Dermis blood vessel endothelial cell (primary cell): ENCODE measurements around the gene B4GALT3. TPM values are rescaled to one million over a fixed set of nuclear protein-coding genes. Genes with fewer than 3 reads are reported as not detected.

Source experiments
- DNase-seq: peaks from one replicate; pipeline ENCODE4 v3.0.0; 2010
- total RNA-seq: library from RNA; depleted of rRNA; stranded (reverse); fragments of >200 nt; gene quantifications from 2 replicates; pipeline ENCODE4 v1.2.3, GENCODE V29; 2014

Gene B4GALT3
- total RNA-seq, 1 donor from 2014 or later: 24.8 TPM

DNA sequence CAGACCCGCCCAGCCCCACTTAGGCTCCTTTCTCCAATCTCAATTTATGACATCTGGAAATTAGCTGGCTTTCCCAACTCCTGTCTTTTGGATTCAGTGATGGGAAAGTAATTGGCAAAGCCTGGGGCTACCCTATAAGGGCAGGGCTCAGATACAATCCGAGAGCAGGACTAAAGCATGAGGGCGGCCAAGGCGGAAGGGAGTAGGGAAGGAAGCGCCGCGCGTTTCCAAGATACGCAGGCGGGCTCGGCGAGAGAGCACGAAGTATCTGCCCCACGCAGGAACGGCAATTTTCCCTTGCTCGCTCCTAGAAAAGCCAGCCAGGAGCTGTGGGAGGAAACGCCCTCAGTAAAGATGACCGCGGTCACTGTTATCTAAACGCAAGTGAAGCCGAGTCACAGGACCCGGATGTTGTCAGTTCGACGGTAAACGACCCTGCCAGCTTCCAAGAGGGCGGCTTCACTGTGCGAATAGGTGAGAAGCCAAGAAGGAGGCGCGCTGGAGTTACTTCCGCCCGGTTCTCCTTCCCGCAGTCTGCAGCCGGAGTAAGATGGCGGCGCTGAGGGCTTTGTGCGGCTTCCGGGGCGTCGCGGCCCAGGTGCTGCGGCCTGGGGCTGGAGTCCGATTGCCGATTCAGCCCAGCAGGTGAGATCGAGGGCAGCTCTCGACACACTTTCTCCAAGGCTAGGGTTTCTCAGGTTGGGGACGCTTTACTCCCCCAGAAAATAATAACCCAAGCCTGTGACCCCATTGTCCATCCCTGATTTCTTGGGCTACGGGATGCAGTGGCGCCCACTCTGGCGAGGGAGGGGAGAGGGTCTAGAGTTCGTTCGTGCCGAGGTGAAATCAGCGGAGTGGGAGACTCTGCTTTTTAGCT is 24.8 kb upstream of the B4GALT3 start, which contains the start of gene NDUFS2:
TSS of gene NDUFS2 (plus strand) at position 532 of the 877 bp plus-strand sequence. CDS start at position 551, 19 bp downstream.
- peak; percentile 100 for DNase-seq

DNA sequence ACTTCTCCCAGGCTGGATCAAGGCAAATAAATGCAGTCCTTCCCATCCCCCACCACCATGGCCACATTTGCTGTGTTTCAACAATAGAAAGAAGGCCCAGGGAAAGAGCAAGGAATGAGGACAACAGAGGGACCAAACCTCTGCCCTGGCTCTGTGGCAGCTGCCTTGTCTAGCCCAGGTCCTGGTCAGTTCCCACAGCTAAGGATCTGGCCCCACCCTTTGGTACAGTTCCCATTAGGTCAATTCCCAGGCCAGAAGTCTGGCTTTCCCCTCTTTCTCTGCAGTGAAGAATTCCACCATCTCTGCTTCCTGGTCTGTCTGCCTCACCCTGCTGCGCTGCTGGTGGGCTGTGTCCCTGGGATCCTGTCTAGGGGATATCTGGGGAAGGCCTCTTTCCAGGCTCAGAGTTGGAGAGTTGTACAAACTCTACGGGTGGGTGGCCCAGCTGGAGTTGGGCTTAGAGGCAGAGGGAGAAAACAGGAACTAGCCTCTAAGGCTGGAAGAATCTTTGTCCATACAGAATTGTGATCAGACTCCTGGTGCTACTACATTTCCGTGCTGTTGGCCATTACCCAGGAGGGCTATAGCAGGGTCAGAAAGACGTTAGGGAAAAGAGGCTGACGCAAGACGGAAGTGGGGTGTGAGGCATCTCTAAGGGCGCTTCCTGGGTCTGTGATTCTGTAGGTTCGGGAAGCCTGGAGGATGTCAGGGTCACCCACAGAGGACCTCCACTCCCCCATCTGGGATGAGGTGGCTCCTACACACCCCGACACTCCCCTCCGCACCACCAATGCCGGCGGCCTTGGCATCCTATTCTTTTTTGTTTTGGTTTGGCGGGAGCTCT is 23.9 kb upstream of the B4GALT3 start:
- peak; percentile 79 for DNase-seq

DNA sequence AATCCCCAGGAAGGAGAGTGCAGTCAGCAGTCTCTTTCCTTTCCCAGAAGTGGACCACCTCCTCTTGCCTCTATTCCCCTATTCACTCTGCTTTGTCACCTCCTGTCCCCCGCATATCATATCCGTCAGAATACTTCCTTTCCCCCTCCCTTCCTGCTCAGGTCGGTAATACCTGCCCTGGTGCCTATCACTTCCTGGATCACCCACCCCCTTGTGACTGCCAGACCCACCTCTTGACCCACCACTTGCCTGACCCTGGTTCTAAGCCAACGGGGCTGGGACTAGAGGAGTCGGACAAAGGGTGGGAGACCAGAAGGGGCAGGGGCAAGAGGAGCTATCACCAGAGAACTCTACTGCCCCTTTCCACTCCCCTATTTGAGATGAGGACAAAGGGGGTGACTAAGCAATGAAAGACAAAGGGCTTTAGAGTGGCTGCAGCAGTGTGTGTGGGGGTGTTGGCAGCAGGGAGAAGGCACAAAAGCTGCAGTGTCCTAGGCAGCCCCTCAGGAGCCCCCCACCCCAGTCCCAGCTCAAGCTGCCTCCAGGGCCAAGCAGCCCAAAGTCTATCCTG is 23.2 kb upstream of the B4GALT3 start:
- DNase-seq: peak; percentile 67

DNA sequence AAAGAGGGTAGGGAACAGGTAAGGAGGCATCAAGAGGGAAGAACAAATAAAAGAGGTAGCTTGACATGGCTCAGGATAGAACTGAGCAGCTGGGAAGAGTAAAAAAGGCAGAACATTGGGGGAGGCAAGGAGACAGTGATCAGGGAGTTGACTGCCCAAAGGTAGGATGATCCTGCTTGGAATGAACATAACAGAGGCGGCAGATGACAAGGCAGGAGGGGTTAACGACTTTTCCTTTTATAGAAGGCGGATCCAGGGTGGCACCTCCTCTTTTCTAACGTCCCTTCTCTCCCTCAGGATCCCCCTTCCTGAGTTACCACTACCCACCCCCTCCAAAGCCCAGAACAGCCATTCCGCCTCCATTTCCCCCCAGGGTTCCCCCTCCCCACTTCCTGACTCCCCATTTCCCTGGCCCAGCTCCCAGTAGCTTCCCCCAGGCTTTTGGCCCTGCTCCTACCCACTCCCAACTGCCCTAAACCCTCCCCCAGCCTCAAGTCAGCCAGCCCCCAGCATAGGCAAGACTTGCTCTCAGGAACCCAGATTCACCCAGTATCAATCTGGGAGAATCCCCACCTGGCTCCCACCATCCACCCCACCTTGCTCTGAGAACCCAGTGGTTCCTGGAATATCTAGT is 22.3 kb upstream of the B4GALT3 start:
- DNase-seq: peak; percentile 41

DNA sequence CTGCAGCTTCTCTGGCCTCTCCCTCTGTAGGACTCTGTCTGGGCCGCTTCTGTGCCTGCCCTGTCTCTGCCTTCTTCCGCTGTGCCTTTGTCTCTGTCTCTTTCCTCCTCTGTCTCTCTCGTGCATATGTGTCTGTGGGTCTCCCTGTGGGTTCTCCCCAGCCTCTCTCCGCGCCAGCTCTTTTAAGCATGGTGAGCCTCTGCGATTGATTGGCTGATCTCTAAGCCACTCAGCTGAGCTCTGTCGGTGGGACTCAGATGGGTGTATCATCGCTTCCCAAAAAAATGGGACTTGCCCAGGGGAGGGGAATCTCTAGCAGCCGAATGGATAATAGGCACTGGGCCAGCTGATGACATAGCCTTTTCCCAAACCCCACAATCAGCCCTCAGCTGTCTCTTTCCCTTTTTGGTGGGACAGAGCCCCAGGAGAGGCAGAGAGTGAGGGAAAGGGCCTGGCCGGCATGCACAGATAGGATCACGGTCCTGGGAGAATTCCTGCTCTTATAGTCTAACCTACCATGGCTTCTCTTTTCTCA is 21.7 kb upstream of the B4GALT3 start, which contains the start of gene ADAMTS4:
TSS of gene ADAMTS4 (minus strand) at position 158 of the 535 bp plus-strand sequence. CDS start 427 bp downstream, outside the sequence.
- DNase-seq: peak; percentile 79

DNA sequence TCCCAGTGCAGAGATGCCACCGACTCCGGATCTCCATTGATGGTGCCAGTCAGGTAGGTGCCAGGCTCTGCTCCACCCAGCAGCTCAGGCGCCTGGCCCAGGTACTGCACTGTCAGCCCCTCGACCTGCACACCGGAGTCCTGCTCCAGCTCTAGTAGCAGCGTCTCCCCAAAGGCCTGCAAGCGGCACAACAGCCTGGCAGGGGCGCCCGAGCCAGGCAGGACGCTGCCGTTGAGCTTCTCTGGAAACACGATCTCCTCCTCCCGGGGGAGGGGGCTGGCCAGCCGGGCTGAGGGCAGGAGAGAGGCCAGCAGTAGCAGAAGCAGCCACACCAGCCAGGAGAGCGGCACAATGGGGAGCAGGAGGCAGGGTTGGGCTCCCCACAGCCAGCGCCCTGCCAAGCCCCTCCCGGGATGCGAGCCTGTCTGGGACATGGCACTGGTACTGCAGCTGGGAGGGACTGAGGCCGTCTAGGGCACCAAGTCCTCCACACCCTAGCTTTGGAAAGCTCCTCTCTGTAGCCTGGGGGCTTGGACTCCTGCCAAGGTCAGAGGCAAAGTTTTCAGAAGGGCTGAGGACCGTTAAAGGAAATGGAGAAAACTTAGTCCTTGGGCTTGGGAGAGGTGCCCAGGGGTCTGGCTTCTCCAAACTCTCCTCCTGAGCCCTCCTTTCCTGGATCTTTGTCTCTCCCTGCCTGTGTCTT is 21.0 kb upstream of the B4GALT3 start:
- peak; percentile 61 for DNase-seq

DNA sequence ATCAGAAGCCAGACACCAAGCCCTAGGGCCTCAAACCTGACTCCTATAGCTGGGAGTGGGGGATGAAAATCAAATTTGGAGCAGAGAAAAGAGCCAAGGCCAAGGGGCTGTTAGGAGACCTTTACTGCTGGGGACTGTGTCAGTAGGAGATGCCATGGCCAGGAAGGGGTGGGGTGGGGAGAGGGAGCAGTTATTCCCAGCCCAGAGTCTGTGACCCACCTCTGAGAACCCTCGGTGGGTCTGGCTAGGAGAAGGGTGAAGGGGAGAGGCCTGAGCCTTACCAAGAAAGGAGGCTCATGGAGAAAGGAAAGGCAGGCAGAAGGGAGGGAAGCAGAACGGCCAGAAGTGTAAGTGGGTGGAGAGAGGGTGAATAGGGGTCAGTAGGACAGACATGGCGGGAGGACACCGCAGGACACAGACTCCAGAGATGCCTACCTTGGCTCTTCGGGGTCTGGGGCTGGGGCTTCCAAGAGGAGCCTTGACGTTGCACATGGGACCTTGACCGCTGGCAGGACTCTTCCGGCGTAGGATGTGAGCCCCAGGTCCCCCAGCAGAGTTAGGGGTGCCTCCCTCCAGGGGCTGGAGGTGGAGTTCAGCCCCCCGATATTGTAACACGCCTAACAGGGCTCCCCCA is 20.4 kb upstream of the B4GALT3 start:
- DNase-seq: no peak

DNA sequence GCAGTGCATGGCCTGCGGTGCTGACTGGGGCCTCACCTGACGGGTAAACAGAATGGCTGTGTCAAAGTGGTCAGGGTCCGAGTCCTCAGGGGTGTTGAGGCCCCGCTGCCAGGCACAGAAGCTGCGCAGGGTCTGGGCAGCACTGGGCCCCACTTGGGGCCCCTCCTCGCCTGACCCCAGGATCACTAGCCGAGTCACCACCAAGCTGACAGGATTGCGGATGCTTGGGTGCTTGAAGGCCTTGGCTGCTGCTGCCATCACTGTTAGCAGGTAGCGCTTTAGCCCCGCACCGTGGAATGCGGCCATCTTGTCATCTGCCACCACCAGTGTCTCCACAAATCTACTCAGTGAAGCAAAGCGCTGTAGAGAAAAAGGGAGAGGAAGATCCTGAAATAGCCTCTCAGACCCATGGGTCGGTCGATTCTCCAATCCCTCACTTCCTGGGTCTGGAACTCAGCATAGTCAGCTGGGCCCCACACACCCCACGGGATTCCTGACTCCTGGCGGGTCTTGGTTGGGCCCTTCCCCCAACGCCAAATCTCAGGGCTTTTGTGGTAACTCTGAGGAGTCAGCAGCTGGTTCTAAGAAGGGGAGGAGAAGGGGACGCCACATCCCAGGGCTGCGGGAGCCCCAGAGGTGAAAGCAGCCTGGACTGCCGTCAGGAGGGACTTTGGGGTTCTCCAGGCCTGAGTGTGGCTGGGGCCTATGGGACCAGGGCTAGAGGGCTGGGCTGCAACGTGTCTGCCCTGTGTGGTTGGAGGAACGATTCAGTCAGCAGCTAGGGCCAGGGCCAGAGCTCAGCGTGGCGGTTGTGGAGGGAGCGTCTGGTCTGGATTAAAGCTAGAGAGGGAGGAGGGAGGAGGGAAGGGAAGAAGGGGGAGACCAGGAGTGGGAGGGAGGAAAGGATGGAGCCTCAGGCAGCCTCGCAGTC is 19.5 kb upstream of the B4GALT3 start:
- peak; percentile 49 for DNase-seq

DNA sequence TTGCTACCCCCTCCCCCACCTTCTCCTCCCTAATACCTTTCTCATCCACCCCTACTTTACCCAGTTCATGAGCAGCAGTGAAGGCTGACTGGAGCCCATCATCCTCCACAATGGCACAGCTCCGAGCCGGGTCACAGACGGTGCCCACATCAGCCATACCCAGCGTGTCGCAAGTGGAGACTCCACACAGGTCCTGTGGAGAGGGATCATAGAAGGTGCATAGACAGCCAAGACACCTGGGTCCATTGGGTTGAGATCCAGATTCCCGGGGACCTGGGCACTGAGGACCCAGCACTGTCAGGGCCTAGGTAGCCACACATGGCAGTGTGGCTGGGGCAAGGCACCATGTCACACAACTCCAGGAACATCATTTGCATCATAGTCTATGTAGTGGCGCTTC is 18.8 kb upstream of the B4GALT3 start:
- no peak for DNase-seq

DNA sequence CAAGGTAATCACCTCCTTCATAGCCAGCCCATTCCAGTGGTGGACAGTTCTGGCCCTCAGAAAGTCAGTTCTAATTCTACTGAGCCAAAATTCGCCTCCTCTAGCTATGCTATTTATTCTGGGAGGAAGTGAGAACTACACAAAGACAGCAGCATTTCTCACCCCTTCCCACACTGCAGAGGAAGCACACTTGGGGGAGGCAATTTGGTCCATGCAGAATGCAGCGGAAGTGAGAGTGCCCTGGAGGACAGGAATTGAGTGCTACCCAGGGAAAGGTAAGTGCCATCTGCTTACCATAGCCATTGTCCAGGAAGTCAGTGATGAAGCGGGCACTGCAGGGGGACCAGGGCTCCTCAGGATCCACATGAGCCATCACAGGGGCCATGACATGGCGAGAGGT is 17.9 kb upstream of the B4GALT3 start:
- no peak for DNase-seq

DNA sequence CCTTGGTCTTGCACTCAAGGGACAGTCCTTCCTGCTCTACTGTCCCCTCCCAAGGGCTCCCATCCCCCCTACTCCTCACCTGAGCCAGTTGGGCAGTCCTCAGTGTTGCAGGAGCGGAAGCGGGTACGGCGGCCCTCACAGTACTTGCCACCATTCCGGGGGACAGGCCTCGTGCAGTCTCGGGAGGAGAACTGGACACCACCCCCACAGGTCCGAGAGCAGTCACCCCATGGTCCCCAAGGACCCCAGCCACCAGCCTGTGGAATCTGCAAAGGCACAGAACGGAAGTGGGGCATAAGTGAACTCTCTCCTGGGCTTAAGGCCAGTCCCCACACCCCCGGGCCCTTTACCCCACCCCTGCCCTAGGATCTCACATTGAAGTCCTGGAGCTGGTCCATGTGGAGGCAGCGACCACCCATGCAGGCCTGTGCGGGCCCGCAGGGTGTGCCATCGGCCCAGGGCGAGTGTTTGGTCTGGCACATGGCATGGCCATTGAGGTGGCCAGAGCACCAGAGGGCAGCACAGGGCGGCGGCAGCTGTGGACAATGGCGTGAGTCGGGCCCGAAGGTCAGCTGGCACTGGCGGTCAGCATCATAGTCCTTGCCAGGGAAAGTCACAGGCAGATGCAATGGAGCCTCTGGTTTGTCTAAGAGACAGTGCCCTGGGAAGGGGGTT is 16.4 kb upstream of the B4GALT3 start:
- peak; percentile 71 for DNase-seq

DNA sequence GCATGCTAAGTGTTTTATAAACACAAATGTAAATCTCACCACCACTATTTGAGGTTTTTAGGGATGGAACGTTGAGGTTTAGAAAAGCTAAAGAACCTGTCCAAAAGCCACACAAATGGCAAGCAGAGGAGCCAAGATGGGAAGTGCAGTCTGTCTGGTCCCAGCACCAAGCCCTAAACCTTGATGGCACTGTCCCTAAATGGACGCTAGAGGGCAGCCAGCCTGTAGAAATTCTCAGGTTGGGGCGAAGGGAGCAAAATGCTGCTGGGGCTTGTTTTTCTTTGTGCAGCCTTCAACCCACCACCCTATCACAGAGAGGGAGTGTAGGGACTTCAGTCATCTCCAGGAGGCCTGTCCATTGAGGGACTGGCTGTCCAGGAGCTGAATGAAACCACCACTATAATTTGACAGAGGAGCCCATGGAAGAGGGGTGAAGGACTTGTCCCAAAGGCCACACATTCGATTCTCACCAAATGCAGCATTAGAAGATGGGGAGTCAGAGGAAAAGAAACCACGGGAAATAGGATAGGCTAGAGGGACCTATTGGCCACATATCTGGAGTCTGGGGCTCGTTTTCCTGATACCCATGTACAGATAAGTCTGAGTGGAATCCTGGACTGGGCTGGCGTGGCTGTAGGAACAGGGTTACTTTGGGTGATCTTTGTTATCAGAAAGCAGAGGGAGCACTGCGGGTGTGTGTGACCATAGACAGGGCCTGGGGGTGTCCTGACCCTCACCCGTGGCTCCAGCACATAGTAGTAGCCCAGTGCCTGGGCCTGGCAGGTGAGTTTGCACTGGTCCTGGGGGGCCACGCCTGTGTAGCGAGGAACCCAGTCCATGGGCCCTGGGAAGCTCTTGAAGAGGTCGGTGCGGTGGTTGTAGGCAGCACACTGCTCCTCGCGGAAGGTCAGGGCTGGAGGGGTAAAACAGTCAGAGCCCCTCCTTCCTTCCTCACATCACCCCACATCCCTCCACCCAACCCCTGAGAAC is 15.5 kb upstream of the B4GALT3 start:
- DNase-seq: peak; percentile 87

DNA sequence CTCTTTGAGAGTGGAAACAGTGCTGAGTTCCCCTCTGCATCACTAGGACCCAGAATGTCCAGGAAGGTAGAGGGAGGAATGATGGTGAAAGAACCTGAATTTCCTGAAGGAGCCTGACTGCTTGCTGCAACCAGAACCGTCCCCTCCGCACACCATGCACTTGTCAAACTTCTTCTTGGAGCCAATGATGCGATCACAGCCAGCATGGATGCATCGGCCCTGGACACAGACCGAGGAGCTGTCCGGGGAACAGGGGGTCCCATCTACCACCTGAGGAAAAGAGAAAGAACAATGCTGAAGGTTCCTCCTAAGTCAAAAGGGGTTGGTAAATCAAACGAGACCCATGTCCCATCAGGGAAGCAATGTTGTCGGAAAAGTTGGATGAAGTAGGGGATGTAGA is 14.7 kb upstream of the B4GALT3 start:
- no peak for DNase-seq

DNA sequence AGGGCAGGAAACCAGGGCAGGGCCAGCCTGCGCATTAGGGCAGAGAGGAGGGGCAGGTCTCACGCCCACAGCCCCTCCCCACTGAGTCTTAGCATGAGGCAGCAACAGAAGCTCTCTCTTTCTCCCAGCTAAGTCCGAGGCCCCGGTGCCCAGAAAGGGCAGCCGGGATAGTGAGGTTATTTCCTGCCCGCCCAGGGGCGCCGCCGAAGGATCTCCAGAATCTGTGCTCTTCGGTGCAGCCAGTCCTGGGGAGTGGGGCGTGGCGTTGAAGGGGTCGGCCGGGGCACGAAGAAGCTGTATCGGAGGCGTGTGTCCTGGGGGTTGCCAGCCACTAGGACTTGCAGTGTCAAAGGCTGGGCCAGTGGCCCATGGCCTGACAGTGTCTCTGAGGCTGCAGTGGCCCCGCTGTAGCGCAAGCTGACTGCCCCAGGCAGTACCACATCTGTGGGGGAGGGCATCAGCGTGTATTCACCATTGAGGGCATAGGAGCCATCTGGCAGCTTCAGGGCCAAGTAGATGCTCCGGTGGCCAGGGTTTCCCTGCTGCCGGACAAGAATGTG is 13.7 kb upstream of the B4GALT3 start:
- DNase-seq: no peak

DNA sequence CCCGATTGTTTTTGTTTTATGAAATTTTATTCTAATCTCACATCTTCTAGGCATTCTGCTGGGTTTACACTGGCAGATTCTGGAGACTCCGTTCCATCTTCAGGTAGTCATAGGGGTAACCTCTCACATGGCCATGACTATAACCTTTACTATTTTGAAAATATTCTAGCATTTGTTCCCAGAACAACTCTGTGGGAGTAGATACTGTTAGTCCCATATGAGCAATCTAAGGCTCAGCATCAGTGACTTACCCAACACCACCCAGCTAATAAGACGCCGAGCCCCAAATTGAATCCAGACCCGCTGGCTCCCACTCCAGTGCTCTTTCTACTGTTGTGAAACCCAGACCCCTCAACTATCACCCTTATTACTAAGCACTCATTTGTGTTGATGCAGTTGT is 11.7 kb upstream of the B4GALT3 start:
- DNase-seq: no peak

DNA sequence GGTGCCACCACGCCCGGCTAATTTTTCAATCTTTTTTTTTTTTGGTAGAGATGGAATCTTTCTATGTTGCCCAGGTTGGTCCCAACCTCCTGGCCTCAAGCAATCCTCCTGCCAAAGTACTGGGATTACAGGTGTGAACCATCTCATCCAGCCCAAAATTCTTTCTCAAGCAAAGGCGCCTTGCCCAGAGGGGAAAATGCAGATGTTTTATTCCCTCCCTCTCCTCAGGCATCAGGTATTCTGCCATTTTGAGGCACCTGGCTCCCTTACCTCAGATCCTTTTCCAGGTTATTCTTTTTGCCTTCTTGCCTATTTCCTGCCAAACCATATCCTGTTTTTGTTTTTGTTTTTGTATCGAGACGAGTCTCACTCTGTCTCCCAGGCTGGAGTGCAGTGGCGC is 11.1 kb upstream of the B4GALT3 start:
- no peak for DNase-seq

DNA sequence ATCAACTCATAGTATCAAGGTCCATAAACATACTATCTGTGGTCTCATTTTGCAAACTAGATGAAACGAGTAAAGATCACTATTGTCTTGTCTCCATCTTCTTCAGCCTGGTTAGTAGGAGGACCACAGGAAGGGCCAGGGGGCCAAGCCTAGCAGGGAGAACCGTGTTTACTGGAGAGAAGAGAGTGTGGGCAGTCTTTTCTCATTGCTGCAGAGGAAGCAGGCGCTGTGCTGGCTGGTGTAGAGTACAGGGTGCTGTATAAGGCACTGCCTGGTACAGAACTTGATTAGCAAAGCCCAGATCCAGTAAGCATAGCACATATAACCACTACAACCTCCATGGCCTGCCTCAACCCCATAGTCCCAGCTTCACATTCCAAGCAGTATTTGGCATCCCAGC is 10.0 kb upstream of the B4GALT3 start:
- no peak for DNase-seq
